GM13976 (cell line): ENCODE measurements around the gene CNFN.

Experiments used
- DNase-seq: peaks from one replicate; pipeline ENCODE4 v3.0.0; 2012; ENCODE audit warnings: low spot score
- in situ Hi-C: fragments of 300-500 bp; cut with MboI; formaldehyde crosslinking; loops from one replicate; pipeline ENCODE4 v1.12.0; 2022; ENCODE audit warnings: low sequenced_read_pairs, mixed read lengths, inconsistent platforms; ENCODE audit not compliant: unreplicated experiment
- TF ChIP-seq, protein P1 (sequence below): IDR thresholded peaks from 2 replicates; pipeline ENCODE4 v1.5.1; 2012; ENCODE audit warnings: borderline replicate concordance, mild to moderate bottlenecking; ENCODE audit not compliant: insufficient read depth; ENCODE audit errors: extremely low read depth, missing control alignments, control extremely low read depth

The CNFN gene, protein sequence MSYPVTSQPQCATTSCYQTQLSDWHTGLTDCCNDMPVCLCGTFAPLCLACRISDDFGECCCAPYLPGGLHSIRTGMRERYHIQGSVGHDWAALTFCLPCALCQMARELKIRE

GRCh38 chr19:42389899-42390298 is at the start of gene CNFN:
Gene CNFN, minus strand, starts transcription at chr19:42390297. Its CDS starts 1,260 bp downstream, at chr19:42389037.
- in situ Hi-C loops = no loop called here
- DNase-seq = no peak
- TF ChIP-seq, protein P1, sequence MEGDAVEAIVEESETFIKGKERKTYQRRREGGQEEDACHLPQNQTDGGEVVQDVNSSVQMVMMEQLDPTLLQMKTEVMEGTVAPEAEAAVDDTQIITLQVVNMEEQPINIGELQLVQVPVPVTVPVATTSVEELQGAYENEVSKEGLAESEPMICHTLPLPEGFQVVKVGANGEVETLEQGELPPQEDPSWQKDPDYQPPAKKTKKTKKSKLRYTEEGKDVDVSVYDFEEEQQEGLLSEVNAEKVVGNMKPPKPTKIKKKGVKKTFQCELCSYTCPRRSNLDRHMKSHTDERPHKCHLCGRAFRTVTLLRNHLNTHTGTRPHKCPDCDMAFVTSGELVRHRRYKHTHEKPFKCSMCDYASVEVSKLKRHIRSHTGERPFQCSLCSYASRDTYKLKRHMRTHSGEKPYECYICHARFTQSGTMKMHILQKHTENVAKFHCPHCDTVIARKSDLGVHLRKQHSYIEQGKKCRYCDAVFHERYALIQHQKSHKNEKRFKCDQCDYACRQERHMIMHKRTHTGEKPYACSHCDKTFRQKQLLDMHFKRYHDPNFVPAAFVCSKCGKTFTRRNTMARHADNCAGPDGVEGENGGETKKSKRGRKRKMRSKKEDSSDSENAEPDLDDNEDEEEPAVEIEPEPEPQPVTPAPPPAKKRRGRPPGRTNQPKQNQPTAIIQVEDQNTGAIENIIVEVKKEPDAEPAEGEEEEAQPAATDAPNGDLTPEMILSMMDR = no peak

GRCh38 chr19:42436006-42436405 is 45.9 kb upstream of the CNFN start:
- in situ Hi-C loops = no loop called here
- DNase-seq = no peak
- TF ChIP-seq, protein P1 = no peak

- in situ Hi-C loops = no loop called here
Observed at GRCh38 chr19:42435316-42435715, 45.2 kb upstream of the CNFN start.

DNA sequence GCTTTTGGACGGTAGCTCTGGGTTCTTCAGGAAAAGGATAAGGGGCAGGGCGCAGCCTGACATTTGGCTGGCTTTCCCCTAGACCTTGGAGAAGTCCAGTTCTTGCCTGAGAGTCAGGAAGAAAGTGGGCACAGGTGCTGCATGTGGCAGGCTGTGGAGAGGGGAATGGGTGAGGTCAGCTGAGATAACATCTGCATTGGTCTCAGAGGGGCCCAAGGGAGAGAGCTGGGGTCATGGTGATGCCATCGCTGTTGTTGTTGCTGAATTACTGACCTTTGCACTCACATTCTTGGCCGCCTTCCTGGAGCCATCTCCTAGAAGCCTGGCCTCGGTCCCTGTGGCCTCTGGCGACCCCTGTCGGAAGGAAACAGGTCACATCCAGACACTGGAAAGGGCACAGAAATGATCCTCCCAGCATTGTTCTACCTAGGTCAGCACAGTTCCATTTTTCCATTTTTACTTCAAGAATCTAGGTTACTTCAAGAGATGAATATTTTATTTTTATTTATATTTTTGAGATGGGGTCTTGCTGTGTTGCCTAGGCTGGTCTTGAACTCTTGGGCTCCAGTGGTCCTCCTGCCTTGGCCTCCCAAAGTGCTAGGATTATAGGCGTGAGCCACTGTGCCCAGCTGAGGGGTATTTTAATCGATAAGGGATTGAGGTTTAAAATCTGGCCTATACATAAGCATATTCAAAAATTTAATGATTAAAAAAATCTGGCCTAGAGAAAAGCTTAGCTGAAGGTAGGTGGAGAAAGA is 43.6 kb upstream of the CNFN start:
- in situ Hi-C loops = no loop called here
- DNase-seq = peak; percentile 65
- TF ChIP-seq, protein P1 = peak; percentile 73

More at GRCh38 chr19:42435316-42435715, 45.2 kb upstream of the CNFN start:
- TF ChIP-seq, protein P1 = no peak
- DNase-seq = no peak

- no peak for DNase-seq
- in situ Hi-C loops = no loop called here
- TF ChIP-seq, protein P1 = no peak
Observed at GRCh38 chr19:42431486-42431885, 41.4 kb upstream of the CNFN start.

- DNase-seq = no peak
- in situ Hi-C loops = no loop called here
- TF ChIP-seq, protein P1 = no peak
Observed at GRCh38 chr19:42428676-42429075, 38.6 kb upstream of the CNFN start.
